GM12892 (cell line): Measurements from ENCODE around the gene MORN4.

Source experiments
- POLR2A ChIP-seq: IDR thresholded peaks from 2 replicates; pipeline ENCODE4 v1.6.1; 2011; ENCODE audit warnings: low read depth, low read length, control low read depth
- POLR2AphosphoS5 ChIP-seq: IDR thresholded peaks from 2 replicates; pipeline ENCODE4 v1.6.1; 2011; ENCODE audit warnings: low read depth, low read length, control low read depth

DNA sequence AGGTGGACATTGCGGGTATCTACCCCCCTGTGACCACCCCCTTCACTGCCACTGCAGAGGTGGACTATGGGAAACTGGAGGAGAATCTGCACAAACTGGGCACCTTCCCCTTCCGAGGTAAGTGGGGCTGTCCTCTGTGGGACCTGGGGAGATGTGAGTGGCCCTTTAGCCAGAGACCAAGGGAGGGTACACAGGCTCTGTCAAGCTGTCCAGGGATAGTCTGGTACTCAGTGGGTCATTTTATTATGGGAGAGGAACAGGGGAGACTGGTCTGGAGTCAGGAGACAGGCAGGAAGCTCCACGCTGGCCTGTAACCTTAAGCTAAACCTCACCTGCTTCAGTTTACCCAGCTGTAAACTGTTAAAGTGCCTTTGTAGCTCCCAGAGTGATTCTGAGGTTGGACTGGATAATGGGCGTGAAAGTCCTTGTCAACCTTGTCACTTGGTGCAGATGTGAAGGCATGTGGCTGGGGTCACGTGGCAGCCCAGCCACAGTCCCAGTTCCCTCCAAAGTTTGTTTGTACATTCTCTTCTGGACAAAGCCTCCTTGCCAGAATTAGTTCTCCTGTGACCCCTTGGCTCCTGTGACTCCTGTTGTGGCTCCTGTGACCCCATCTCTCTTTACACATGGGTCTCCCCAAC, 48.4 kb downstream of the MORN4 start:
- TF ChIP-seq POLR2AphosphoS5 (no peak), POLR2A (no peak)
